ENCODE results near the gene IQGAP3. TPM values are rescaled to one million over a fixed set of nuclear protein-coding genes. Genes with fewer than 3 reads are reported as not detected.

IQGAP3 gene
- total and polyA plus RNA-seq, 11 donors, result 0.09 to 5.1 (median 0.25) TPM

GRCh38 chr1:156492013-156492590 is 80.3 kb downstream of the IQGAP3 start:
- Histone ChIP-seq H3K9me3 (no peaks in the 10 kb centered on the region), H3K4me3 (peak overlapping the region in 3 of 12 donors; percentile 28 to 40 (median 39)), H3K36me3 (peaks cover 0 to 31% (median 6%) of the 10 kb centered on the region in 9 donors), H3K27me3 (no peaks in the 10 kb centered on the region), H3K27ac (peak overlapping the region; percentile 63 to 100 (median 98)), H3K4me1 (peaks cover 58 to 100% (median 100%) of the 10 kb centered on the region in 12 donors)
- DNase-seq (peak in 1 of 5 donors; percentile 26), ATAC-seq (no peak)
- TF ChIP-seq CTCF (IDR thresholded peaks at IDR 0.05) (no peak), POLR2A (IDR thresholded peaks at IDR 0.05) (no peak)
- 47 to 57% (median 49%) methylated on average over 6 of the region's 6 CpGs for WGBS, 4 donors
- intact Hi-C loops (cut with DNase I), result no loop called here

GRCh38 chr1:156491151-156491949 is 81.0 kb downstream of the IQGAP3 start:
- intact Hi-C loops (cut with DNase I), result no loop called here
- Histone ChIP-seq H3K4me1 (peaks cover 58 to 100% (median 98%) of the 10 kb centered on the region in 12 donors), H3K36me3 (peaks cover 0 to 31% (median 6%) of the 10 kb centered on the region in 9 donors), H3K4me3 (peak overlapping the region in 9 of 12 donors; percentile 5 to 50 (median 39)), H3K27ac (peak overlapping the region; percentile 81 to 100 (median 98)), H3K27me3 (no peaks in the 10 kb centered on the region), H3K9me3 (no peaks in the 10 kb centered on the region)
- no peak for TF ChIP-seq CTCF (IDR thresholded peaks at IDR 0.05)
- no peak for TF ChIP-seq POLR2A (IDR thresholded peaks at IDR 0.05)
- DNase-seq, result peak in 1 of 5 donors; percentile 37
- no peak for ATAC-seq
- WGBS, 4 donors, result 58 to 62% (median 60%) methylated on average over 6 of the region's 6 CpGs

- Histone ChIP-seq H3K9me3 (no peaks in the 10 kb centered on the region), H3K27me3 (no peaks in the 10 kb centered on the region), H3K4me1 (peaks cover 53 to 100% (median 95%) of the 10 kb centered on the region in 12 donors), H3K36me3 (peaks cover 0 to 28% (median 6%) of the 10 kb centered on the region in 9 donors), H3K27ac (peak overlapping the region; percentile 81 to 100 (median 98)), H3K4me3 (peak overlapping the region in 10 of 12 donors; percentile 11 to 50 (median 38))
- intact Hi-C loops (cut with DNase I), result no loop called here
- TF ChIP-seq CTCF (IDR thresholded peaks at IDR 0.05), result peak in 7 of 12 donors; percentile 10 to 44 (median 24)
- TF ChIP-seq POLR2A (IDR thresholded peaks at IDR 0.05), result no peak
- 0 to 6% (median 2%) methylated on average over 8 to 10 of the region's 10 CpGs for WGBS, 4 donors
- ATAC-seq, result peak; percentile 70 to 82 (median 72)
- peak; percentile 63 to 87 (median 77) for DNase-seq
Measured at GRCh38 chr1:156490401-156491032, 81.8 kb downstream of the IQGAP3 start.
